HG03066 (cell line): ENCODE data around the gene ATG7.

Source experiments
- ATAC-seq: cut with Tn5 transposase; IDR thresholded peaks from one replicate; pipeline ENCODE4 v1.9.1; 2021; ENCODE audit warnings: low read depth; ENCODE audit not compliant: unreplicated experiment

The ATG7 gene

GRCh38 chr3:11544412-11545181 is 272.4 kb downstream of the ATG7 start:
- ATAC-seq: no peak

- no peak for ATAC-seq
Observed at GRCh38 chr3:11545186-11545851, 273.1 kb downstream of the ATG7 start.

GRCh38 chr3:11546657-11547302 is 274.6 kb downstream of the ATG7 start:
- no peak for ATAC-seq

- ATAC-seq: no peak
Observed at GRCh38 chr3:11547498-11547897, 275.3 kb downstream of the ATG7 start.

- ATAC-seq: no peak
Observed at GRCh38 chr3:11548721-11549131, 276.5 kb downstream of the ATG7 start.

- ATAC-seq: no peak
Observed at GRCh38 chr3:11549580-11550140, 277.5 kb downstream of the ATG7 start.

GRCh38 chr3:11551036-11551435 is 278.8 kb downstream of the ATG7 start:
- no peak for ATAC-seq

GRCh38 chr3:11552289-11553264 is 280.4 kb downstream of the ATG7 start:
- no peak for ATAC-seq

GRCh38 chr3:11553436-11554235 is 281.4 kb downstream of the ATG7 start:
- no peak for ATAC-seq

GRCh38 chr3:11554236-11554610 is 282.0 kb downstream of the ATG7 start:
- ATAC-seq: no peak

- ATAC-seq: no peak
Observed at GRCh38 chr3:11554666-11555065, 282.5 kb downstream of the ATG7 start.

- no peak for ATAC-seq
Observed at GRCh38 chr3:11555211-11555782, 283.1 kb downstream of the ATG7 start.

- ATAC-seq: no peak
Observed at GRCh38 chr3:11555881-11556633, 283.9 kb downstream of the ATG7 start.

- no peak for ATAC-seq
Observed at GRCh38 chr3:11556851-11557644, 284.9 kb downstream of the ATG7 start.

GRCh38 chr3:11558002-11558401 is 285.8 kb downstream of the ATG7 start:
- ATAC-seq: no peak

- no peak for ATAC-seq
Observed at GRCh38 chr3:11558411-11558903, 286.3 kb downstream of the ATG7 start.
